ENCODE results near the gene SLC6A20.

DNA sequence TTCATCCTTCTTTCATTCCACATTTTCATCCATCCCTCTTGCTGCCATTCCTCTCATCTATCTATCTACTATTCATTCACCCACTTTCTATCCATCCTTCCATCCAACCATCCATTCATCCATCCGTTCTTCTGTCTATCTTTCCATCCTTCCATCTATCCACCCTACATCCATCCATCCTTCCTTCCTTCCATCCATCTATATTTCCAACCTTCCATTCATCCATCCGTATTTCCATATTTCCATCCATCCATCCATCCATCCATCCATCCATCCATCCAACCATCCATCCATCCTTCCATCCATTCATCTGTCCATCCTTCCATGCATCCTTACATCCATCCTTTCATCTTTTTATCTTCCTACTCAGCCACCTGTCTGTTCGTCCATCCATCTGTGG, 14.0 kb downstream of the SLC6A20 start:
- TF ChIP-seq EZH2 (IDR thresholded peaks at IDR 0.05; ENCODE audit: borderline replicate concordance, low read length): no peak
- TF ChIP-seq, protein P1, sequence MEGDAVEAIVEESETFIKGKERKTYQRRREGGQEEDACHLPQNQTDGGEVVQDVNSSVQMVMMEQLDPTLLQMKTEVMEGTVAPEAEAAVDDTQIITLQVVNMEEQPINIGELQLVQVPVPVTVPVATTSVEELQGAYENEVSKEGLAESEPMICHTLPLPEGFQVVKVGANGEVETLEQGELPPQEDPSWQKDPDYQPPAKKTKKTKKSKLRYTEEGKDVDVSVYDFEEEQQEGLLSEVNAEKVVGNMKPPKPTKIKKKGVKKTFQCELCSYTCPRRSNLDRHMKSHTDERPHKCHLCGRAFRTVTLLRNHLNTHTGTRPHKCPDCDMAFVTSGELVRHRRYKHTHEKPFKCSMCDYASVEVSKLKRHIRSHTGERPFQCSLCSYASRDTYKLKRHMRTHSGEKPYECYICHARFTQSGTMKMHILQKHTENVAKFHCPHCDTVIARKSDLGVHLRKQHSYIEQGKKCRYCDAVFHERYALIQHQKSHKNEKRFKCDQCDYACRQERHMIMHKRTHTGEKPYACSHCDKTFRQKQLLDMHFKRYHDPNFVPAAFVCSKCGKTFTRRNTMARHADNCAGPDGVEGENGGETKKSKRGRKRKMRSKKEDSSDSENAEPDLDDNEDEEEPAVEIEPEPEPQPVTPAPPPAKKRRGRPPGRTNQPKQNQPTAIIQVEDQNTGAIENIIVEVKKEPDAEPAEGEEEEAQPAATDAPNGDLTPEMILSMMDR (IDR thresholded peaks at IDR 0.05; ENCODE audit: low read length): no peak
